GM19467 (cell line): ENCODE results near the gene GPR55.
"Not testable (repeated sequence)": the region's sequence is repeated elsewhere in the genome, so short reads cannot be mapped to it uniquely, and the experiment has no call there.

ENCODE experiments used
- ATAC-seq: cut with Tn5 transposase; IDR thresholded peaks from one replicate; pipeline ENCODE4 v1.9.1; 2021; ENCODE audit warnings: mild to moderate bottlenecking, moderate library complexity; ENCODE audit not compliant: unreplicated experiment

Gene GPR55

GRCh38 chr2:230936243-230936642 is 11.2 kb upstream of the GPR55 start:
- ATAC-seq, result not testable (repeated sequence)

- ATAC-seq, result no peak
These were observed 10.0 kb upstream of the GPR55 start for GRCh38 chr2:230935130-230935430.

GRCh38 chr2:230934231-230935129 is 9.4 kb upstream of the GPR55 start:
- no peak for ATAC-seq

- ATAC-seq, result no peak
These were observed 8.6 kb upstream of the GPR55 start for GRCh38 chr2:230933521-230934180.

DNA sequence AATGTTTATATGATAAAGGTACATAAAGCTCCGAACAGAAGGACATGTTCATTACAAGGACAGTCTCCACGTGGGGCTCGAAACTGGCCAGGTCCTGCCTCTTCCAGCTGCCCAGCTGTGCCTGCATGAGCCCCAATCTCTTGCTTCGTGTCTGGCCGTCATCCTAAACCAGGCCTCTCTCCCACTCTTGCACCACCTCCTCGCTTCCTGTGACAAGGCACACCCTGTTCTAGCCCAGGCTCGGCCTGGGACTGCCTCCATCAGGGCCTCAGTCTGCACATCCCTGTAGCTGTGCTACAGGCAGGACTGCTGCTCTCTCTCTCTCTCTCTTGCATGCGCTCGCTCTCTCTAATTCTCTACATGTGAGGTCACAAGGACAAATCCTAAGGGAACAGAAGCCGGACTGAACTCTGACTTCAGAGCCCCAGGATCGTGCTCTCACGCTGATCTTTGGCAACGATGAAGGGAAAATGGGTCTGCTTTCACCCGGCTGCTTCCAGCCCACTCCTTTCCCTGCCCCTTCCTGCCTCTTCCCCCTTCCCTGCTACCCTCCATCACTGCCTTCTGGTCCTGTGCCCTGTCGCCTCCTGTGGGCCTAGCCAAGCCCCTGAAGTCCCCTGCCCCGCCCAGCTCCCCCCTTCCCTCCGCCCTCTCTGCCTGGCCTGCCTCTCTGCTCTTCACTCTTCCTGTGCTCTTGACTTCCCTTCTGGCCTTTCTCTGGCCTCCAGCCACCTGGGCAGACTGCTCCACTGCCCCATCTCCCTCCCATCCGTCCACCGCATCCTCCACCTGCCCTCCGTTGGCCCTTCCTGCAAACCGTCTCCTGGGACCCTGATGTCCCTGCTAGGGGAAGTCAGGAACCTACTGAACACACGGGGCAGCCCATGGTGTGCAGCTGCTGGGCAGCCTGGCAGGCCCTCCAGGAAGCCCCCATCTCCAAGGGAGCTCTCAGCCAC is 7.8 kb upstream of the GPR55 start:
- no peak for ATAC-seq

GRCh38 chr2:230931556-230932231 is 6.7 kb upstream of the GPR55 start:
- ATAC-seq, result no peak

DNA sequence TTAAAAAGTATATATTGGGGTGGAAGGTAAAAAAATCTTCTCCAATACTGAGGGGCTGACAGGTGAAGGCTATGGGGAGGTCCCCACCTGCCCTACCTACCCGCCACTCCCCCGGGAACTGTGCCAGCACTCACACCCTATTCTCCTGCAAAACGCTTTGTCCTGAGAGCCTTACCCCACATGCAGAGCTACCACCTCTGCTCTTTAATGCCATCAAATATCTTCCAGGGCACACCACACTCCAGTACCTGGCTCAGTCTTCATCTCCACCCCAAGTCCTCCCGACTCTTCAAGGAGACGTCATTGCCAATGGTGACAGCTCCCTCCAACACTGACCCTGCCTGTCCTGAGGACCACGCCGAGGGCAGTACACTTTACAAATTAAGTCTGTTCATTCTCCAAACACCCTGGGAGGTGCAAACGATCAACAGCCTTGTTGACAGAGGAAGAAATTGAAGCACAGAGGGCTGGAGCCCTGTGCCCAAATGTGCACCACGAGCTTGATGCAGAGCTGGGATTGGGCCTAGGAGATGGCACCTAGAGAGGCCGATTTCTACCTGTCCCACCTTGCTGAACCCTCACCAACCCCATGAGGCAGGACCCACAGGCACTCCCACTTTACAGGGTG is 6.0 kb upstream of the GPR55 start:
- ATAC-seq, result no peak

DNA sequence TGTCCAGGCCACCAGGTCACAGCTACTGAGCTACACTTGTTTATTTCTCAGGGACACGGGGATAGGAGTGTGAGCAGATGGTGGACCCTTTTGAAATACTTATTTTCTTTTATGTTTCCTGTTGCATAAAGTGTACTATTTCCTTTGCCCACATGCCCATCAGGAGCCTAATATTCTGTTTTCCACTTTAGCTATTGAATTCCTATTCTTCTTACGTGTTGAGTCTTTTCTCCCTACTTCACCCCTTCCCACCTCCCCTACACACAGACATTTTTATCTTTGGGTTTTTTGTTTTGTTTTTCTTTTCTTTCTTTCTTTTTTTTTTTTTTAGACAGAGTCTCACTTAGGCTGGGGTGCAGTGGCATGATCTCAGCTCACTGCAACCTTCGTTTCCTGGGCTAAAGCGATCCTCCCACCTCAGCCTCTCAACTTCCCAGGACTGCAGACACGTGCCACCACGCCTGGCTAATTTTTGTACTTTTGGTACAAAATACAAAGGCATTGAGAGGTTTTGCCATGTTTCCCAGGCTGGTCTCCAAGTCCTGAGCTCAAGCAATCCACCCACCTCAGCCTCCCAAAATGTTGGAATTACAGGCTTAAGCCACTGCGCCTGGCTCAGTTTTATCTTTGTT is 5.2 kb upstream of the GPR55 start:
- no peak for ATAC-seq

DNA sequence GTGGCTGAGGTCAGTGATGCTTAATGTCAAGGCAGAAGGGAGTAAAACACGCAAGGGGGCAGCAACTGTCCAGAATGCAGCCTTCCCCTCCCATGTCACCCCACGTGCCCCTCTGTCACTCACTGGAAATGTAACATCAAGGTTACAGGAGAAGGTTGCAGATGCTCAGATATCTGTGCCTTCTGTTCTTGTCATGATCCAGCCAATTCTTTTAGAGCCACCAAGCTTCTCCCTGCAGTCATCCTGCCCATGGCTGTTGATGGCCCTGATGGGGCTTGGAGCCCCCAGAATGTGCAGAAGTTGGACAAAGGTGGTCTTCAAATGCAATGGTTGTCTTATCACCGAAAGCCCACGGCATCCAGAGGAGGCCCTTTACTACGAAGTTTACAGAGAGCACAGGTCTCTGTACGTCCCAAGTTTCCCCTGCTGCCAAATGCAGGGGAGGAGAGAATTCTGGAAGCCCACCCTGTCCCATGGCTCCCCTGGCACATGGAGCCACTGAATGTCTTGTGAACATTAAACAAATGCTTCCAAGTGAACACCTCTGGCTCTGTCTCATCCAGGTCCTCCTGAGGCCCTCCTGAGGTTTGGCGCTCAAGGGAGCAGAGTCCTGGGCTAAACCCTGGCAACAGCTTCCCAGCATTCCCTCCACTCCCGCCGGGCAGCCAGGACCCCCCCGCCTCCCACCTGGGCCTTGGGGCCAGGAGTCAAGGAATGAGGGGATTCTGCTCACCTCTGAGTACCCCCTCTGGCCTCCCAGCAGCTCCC is 4.5 kb upstream of the GPR55 start:
- ATAC-seq, result no peak

DNA sequence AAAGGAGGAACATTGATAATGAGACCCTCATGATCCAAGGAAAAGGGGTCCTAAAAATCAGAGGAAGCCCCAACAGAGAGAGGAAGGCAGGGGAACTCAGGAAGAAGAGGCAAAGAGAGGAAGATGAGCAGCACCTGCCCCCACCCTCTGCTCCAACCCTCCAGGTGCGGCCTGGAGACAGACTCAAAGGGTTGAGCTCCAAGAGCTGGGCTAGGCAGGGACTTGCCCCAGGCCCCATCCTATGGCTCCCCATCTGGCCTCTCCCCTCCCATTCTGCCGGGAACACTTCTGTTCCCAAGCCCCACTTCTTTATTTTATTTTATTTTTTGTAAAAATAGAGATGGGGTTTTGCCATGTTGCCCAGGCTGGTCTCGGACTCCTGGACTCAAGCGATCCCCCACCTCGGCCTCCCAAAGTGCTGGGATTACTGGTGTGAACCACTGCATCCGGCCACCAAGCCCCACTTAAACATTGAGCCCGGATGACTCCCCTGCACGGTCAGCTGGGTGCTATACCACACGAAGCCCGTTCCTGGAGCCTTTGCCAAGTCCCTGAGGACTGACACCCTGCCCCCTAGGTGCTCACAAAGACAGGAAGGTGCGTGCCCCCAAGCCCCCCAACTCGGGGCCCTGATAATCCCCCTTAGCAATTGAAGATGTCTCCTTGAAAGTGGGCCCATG is 3.8 kb upstream of the GPR55 start:
- ATAC-seq, result no peak

DNA sequence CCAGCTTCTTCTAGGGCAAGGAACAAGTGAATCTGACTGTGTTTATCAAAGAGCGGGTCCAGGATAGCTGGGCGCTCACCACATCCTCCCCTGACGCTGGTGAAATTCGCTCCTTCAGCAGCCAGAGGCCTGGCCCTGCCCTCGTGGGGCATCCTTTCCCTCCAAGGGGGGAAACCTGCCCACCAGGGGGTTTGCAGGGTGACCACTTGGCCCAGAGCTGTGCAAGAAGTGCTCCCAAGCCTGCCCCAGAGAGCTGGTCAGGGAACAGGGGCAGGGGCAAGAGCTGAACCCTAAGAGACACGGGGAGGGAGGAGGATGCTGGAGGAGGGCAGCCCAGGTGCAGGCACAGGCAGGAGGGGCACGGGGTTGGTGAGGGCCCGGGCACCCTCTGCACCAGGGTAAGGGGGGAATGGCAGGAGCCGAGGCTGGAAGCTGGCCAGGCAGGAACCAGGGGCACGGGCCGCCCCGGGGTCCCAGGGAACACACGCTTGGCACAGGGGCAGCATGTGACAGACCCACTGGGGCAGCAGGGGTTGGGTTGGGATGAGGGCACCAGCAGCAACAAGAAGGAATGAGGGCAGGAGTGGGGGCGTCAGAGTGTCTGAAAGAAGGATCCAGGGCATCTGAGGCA is 2.8 kb upstream of the GPR55 start:
- no peak for ATAC-seq

- peak; percentile 35 for ATAC-seq
These were observed 1.1 kb upstream of the GPR55 start for GRCh38 chr2:230925879-230926765.

DNA sequence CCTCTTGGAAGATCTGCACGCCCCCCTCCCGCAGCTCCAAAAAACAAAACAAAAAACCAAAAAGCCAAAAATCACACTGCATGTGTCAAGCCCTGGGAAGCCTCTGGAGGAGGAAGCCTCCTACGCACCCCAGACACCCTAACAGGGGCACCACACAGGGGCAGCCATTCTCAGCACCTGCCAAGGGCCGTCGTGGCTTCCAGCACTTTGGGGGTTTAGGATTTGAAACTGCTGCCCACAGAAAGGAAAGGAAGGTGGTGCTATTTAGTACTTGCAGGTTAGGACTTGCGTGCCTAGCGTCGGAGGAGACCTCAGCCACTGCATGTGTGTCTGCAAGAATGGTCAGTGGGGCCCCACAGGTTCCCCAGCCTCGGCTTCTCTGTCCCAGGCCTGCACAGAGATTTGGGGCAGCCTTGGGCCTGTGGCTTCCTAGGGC is 419 bp upstream of the GPR55 start:
- ATAC-seq, result no peak

GRCh38 chr2:230924092-230924469 is 961 bp downstream of the GPR55 start:
- ATAC-seq, result no peak

- ATAC-seq, result no peak
These were observed 1.9 kb downstream of the GPR55 start for GRCh38 chr2:230922951-230923717.
